IPS-NIHi11 (cell line): Measurements from ENCODE around the gene P2RY13.

Source experiments
- DNase-seq: peaks from one replicate; pipeline ENCODE4 v3.0.0; 2012; ENCODE audit warnings: mixed read lengths, low spot score

The P2RY13 gene

GRCh38 chr3:151329363-151329762 lies at the start of gene P2RY13:
P2RY13 (minus strand) TSS chr3:151329549; CDS start chr3:151329528, 21 bp downstream.
- DNase-seq: no peak

GRCh38 chr3:151377768-151378385 lies 48.5 kb upstream of the P2RY13 start:
- no peak for DNase-seq

GRCh38 chr3:151372063-151372820 lies 42.9 kb upstream of the P2RY13 start:
- no peak for DNase-seq

DNA sequence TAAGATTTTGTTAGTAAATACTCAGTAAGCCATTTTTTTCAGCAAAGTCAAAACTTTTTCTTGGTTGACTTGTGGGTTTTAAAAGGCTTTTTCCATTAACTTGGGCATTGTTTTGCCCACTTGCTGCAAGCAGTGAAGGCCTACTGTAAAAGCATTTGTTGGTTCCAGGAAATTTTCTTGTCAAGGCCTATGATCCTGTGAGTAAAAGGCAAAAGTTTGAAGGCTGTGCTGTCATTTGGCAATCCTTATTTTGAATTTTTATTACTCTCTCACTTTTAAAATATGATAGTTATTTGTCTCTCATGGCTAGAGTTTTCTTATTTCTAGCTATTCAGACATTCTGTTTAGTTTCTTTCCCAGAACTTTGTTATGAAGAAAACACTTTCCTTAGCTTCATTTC lies 42.2 kb upstream of the P2RY13 start:
- no peak for DNase-seq

DNA sequence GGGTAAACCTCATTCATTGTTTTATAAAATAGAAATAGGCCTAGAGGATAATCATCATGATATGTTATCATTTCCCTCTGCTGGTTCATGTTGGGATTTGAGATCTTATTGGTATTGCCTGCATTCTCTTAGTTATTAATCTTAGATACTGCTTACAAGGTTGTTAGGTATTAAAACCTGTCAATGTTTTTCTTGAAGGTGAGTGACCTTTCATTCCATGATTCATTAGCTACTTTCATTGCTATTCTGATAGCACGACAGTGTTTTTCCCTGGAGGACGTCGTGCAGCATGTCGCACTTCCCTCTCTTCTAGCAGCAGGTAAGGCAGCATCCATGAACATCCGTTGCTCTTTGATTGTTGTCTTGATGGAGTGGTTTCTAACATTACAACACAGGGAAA lies 38.1 kb upstream of the P2RY13 start:
- DNase-seq: no peak

DNA sequence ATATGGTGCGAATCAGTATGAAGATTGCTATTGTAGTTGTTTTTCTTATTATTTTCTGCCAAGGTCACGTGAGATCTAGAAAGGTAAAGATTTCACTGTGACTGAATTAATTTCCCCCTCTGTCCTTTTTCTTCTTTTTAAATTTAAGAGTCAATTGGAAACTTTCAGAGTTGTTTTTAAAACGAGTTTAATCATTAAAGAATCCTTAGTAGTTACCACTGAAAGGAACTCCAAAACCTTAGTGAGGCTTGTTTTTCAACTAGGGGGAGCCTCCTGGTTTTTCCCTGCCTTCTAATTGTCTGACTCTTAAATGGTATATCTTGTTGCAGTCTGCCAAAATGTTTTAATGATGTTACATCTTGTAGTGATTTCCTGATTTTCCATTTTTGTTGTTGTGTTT lies 37.6 kb upstream of the P2RY13 start:
- no peak for DNase-seq

- no peak for DNase-seq
These were observed 33.4 kb upstream of the P2RY13 start for GRCh38 chr3:151362751-151363174.

GRCh38 chr3:151357463-151357850 lies 28.1 kb upstream of the P2RY13 start:
- DNase-seq: no peak

- no peak for DNase-seq
These were observed 27.6 kb upstream of the P2RY13 start for GRCh38 chr3:151356794-151357462.

DNA sequence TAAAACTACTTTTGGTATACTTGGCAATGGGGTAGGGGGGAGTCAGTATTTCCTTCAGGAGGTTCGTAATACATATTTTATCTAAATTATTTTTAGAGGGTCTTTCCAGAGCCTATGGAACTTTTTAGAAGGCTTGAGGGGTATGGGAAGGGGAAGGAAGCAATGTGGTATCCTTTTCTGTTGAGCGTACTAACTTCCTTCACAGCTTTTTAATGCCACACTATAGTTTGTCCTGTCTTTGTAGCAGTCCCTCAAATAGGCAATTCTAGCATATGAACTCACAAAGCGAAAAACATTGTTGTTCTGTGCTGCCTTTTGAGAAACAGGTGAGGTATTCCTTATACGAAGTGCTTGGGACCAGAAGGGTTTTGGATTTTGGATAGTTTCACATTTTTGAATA lies 22.3 kb upstream of the P2RY13 start:
- no peak for DNase-seq

DNA sequence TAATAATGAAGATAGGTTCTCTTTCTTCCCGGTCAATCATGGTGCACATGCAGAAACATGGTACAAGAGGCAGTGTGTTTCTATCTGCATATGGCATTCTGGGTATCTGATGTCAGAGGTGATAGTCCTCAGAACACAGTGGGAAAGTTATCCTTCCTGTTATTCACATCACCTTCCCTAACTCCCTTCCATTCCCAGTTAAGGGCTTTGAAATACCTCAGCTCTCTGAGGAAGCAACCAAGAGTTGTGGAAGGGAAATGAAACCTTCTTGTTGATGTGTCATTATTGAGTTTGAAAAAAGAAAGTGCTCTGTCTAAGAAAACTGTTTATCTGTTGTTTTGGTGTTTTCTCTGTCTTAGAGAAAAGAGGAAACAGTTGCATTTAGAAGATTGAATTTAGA lies 21.9 kb upstream of the P2RY13 start:
- DNase-seq: no peak

GRCh38 chr3:151350656-151351055 lies 21.3 kb upstream of the P2RY13 start:
- no peak for DNase-seq

DNA sequence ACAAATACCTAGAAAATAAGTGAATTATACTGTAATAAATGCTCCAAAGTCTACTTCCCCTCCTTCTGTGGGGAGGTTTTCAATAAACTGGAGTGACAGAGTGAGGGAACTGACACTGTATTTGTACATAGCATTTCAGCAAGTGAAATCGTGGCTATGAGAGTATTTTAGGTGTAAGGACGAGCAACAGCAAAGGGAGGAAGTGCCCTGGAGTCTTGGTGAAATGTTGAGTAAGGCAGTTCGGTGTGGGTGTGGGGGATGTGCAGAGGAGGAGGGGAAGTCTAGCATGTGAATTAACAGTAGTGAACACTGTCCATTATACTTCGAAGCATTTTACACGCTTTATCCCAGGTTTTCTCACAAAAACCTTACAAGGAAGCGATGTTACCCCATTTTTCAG lies 18.1 kb upstream of the P2RY13 start:
- no peak for DNase-seq

GRCh38 chr3:151346292-151346691 lies 16.9 kb upstream of the P2RY13 start:
- DNase-seq: no peak

DNA sequence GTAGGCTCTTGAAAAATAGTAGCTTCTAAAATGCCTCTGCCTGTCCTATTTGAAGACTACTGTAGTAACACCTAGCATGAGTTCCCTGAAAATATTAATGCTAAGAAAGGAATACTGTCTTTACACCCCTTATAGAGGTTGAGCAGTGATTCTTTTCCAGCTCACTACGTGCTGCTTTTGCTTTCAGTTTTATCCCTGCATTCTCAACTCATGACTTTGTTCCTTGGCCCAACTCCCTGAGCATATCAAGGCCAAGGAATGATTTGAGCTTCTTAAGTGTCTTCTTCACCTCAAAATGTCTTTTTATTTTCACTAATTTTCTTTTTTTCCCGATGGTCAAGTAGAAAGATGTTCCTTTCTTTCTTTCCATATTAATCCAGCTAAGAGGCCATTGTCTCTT lies 16.5 kb upstream of the P2RY13 start:
- no peak for DNase-seq

DNA sequence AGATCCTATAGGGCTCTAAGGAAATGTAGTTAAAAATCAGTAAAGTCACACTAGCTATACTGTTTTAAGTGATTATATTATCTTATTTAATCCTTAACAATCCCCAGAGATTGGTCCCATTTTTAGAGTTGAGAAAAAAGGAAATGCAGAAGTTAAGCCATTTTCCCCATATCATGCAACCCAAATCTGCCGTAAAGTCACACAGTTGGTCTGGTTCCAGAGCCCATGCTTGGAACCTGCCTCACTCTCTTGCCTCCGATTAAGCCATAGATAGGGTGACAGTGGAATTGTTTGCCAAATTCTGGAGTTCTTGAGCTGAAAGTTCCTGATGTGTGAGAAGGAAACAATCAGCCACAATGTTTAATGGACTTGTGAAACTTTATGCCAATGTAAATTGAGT lies 2.3 kb upstream of the P2RY13 start:
- no peak for DNase-seq

- DNase-seq: no peak
These were observed 1.6 kb upstream of the P2RY13 start for GRCh38 chr3:151330899-151331298.

DNA sequence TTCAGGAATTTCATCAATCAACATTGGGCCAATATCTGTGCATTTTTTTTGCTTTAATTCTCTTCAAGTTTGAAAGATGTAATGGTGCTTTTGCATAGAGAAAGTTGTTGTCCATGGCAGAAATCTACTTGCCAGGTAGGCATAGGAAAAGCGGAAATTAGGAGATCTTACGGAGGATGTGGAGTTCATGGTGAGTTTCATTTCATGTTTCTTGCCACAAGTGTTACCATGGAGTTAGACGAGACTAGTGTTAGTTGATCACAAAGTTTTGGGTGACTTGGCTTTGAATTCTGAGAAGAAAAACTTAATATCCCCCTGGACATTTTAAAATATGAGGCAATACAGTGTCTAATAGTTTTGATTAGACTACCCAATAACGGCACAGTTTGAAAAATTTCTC lies 1.0 kb upstream of the P2RY13 start:
- no peak for DNase-seq

DNA sequence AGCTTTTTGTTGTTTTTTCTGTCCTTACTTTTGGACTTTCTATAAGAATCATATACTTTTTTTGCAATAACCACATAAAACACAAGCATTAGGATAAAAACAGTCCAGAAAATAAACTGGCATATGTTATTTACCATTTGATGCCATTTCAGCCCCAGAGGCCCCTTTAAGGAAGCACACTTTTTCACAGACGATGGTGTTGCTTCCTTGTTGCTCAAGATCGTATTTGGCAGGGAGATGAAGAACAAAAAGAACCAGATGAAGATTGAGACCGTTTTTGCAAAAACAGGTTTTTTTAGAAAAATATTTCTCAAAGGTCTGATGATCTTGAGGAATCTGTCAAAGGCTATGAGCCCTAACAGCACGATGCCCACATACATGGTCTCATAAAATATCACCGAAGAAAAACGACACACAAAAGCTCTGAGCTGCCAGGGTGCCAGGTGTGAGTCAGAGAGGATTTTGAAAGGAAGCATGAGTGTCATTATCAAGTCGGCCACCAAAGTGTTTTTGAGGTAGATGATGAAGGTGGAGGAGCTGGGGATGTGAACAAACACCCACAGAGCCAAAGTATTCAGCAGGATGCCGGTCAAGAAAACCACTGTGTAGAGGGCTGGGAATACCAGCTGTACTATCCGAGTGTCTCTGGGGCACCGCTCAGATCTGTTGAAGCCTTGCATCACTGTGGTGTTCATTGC lies 902 bp downstream of the P2RY13 start:
- DNase-seq: no peak

DNA sequence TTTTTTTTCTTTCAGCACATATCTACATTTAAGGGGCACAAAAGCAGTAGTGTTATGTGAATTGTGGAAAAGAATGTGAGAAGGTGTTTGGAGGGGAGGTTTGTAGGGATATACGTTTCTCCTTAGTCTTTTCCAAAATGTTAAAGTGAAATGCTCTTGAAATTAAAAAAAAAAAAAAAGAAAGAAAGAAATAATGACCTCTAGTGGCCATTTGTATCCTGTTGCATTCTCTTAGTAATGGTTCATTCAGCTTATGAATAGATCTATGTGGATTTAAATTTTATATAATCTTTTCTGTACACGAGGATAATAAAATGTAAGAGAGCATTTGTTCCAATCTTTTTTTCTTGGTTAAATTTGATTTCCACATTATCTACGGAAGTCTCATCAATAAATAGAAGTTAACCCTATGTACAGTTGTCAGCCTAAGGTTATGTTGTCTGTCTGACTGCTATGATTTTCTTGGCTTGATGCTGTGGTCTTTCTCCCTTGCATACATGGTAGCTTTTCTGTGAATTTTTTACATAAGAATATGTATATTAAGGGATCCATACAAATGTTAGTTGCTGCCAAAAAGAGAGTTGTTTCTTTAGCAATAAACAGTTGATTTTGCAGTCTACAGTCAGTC lies 1.7 kb downstream of the P2RY13 start:
- DNase-seq: peak; percentile 23

DNA sequence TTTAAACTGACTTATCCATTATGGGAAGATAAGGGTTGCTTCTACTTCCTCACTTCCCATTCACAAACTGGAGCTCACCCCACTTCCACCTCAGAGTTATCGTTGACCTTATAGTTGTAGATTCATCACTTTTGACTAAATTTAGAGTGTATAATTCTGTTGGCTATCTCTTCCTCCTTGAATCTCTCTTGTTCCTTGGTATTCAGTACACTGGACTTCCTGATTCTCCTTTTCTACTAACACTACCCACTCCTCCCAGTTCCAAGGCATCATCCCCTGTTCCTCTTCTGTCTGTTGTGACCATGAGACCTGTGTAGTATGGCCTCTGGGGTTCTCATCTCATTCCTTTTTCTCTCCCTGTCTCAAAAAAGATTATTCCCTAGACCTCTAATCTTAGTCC lies 6.8 kb downstream of the P2RY13 start:
- DNase-seq: no peak

DNA sequence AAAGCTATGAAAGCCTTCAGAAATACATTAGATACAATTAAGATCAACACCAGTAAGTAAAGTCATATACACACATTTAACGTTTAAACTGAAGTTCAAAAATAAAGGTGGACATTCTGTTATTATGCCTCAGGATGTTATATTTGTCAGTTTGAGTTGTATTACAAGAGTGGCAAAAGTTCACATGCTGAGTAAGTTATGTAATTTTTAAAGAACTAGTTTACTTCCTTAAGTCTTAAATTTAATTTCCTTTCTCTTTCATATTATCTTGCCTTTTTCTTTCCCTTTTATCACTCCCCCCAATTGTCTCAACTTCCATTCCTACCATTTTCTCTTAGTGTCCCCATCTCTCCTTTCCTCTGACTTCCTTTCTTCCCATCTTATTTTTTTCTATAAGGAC lies 7.8 kb downstream of the P2RY13 start:
- no peak for DNase-seq
